PFSK-1 (cell line): ENCODE data around the gene ZBTB12.

Experiments
- FOXP2 ChIP-seq: optimal IDR thresholded peaks from 2 replicates; pipeline ENCODE3; 2011; ENCODE audit warnings: borderline replicate concordance, control low read depth, inconsistent platforms; ENCODE audit not compliant: insufficient read depth; ENCODE audit errors: extremely low read length, extremely low read depth
- POLR2AphosphoS5 ChIP-seq: IDR thresholded peaks from 2 replicates; pipeline ENCODE4 v1.6.1; 2012; ENCODE audit warnings: low read depth, mild to moderate bottlenecking, control low read depth, low read length, moderate library complexity
- SIN3A ChIP-seq: IDR thresholded peaks from 2 replicates; pipeline ENCODE4 v1.6.1; 2012; ENCODE audit warnings: mild to moderate bottlenecking, low read length, moderate library complexity, borderline replicate concordance; ENCODE audit not compliant: insufficient read depth
- TAF1 ChIP-seq: IDR thresholded peaks from 2 replicates; pipeline ENCODE4 v1.6.1; 2012; ENCODE audit warnings: low read length, control low read depth, borderline replicate concordance; ENCODE audit not compliant: insufficient read depth
- TF ChIP-seq, protein P1 (sequence below), 2 experiments: IDR thresholded peaks; 2 replicates each; pipeline versions ENCODE4 v1.6.1 to v1.8.0; 2011 to 2012; ENCODE audit warnings: low read depth in 2 of 2, low read length in 2 of 2, control low read depth in 1 of 2, inconsistent platforms in 1 of 2, mild to moderate bottlenecking in 1 of 2, moderate library complexity in 1 of 2; ENCODE audit not compliant: insufficient read depth in 1 of 2

ZBTB12 gene

DNA sequence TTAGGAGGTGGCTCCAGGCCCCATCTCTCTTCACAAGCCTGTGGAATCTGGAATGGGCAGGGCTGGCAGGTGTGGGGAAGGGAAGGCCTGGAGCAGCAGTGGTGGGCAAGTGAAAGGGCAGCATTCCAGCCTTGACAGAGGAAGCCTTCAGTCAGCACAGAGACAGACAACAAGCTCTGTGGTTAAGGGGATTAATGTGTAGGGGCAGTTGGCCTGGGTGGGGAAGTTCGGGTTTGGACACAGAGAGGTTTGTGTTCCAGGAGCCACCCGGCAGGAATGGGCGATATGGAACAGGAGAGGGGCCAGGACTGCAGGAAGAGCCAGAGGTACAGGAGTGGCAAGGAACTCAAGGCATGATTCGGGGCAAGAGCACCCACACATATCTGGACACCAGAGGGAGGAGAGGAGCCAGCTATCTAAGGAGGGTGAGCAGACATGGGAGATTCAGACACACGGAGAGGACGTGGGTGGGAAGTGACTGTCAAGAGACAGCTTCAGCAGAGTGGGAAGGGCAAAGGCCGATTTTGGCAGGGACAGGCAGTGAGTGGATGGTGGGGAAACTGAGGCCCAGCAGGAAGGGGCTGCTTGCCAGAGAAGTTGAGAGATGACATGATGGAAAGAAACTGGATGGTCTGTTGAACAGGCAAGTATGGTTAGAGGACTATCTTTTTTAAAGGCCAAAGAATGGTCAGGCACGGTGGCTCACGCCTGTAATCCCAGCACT lies 20.6 kb downstream of the ZBTB12 start:
- TF ChIP-seq SIN3A, result no peak
- TF ChIP-seq, protein P1, sequence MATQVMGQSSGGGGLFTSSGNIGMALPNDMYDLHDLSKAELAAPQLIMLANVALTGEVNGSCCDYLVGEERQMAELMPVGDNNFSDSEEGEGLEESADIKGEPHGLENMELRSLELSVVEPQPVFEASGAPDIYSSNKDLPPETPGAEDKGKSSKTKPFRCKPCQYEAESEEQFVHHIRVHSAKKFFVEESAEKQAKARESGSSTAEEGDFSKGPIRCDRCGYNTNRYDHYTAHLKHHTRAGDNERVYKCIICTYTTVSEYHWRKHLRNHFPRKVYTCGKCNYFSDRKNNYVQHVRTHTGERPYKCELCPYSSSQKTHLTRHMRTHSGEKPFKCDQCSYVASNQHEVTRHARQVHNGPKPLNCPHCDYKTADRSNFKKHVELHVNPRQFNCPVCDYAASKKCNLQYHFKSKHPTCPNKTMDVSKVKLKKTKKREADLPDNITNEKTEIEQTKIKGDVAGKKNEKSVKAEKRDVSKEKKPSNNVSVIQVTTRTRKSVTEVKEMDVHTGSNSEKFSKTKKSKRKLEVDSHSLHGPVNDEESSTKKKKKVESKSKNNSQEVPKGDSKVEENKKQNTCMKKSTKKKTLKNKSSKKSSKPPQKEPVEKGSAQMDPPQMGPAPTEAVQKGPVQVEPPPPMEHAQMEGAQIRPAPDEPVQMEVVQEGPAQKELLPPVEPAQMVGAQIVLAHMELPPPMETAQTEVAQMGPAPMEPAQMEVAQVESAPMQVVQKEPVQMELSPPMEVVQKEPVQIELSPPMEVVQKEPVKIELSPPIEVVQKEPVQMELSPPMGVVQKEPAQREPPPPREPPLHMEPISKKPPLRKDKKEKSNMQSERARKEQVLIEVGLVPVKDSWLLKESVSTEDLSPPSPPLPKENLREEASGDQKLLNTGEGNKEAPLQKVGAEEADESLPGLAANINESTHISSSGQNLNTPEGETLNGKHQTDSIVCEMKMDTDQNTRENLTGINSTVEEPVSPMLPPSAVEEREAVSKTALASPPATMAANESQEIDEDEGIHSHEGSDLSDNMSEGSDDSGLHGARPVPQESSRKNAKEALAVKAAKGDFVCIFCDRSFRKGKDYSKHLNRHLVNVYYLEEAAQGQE (IDR thresholded peaks at IDR 0.05; ENCODE audit: insufficient read depth in 1 of 2, low read depth in 2 of 2, low read length in 2 of 2), result no peak
- TF ChIP-seq POLR2AphosphoS5, result no peak
- no peak for TF ChIP-seq FOXP2
- TF ChIP-seq TAF1, result no peak

DNA sequence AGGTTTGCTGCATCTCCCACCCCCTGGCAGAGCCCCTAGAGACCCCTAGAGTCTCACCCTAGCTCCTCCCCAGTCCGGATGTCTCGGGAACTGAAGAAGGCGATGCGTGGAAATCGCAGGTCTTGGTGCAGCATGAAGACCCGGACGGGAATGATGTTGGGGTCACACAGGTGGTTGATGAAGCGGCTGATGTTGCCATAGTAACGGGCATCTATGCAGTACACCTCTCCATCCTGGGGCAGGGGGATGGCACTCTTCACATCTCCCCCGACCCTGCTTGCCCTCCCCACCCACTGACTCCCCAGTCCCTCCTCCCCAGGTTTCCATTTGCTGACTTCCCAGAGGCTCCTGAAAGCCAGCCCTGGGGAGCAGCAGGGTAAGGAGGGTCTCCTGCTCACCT lies 21.3 kb downstream of the ZBTB12 start:
- TF ChIP-seq POLR2AphosphoS5 (no peak), TAF1 (no peak), SIN3A (no peak), FOXP2 (no peak)
- TF ChIP-seq, protein P1 (IDR thresholded peaks at IDR 0.05; ENCODE audit: insufficient read depth in 1 of 2, low read depth in 2 of 2, low read length in 2 of 2), result no peak

DNA sequence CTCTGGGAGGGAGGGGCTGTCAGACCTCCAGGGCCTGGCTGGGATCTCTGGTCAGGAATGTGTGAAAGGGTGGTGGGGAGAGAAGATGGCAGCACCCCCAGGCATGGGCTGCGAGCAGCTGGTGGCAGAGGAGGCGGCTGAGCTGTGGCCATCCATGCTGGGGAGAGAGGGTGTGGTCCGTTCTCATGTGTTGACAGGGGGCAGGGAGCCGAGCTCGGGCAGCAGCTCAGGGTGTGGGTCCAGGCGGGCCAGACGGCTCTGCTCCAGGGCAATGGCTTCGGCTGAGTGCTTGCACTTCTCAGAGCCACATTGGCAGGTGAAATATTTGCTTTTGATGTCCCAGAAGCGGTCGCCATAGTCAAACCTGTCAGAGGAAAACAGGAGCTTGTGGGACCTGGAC lies 22.0 kb downstream of the ZBTB12 start:
- no peak for TF ChIP-seq FOXP2
- TF ChIP-seq, protein P1 (IDR thresholded peaks at IDR 0.05; ENCODE audit: insufficient read depth in 1 of 2, low read depth in 2 of 2, low read length in 2 of 2), result no peak

DNA sequence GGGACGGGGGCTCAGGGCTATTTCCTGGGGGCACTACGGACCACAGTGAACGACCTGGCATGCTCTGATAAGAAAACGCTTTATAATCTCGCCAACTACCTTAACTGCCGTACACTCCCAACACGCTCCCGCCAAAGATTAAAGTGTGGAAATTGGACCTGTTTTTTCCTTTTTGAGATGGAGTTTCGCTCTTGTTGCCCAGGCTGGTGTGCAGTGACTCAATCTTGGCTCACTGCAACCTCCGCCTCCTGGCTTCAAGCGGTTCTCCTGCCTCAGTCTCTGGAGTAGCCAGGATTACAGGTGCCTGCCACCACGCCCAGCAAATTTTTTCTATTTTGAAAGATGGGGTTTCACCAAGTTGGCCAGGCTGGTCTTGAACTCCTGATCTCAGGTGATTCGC lies 22.7 kb downstream of the ZBTB12 start:
- TF ChIP-seq SIN3A, result no peak
- no peak for TF ChIP-seq TAF1
- no peak; the same call in 1 of the 2 replicates for TF ChIP-seq POLR2AphosphoS5
- TF ChIP-seq FOXP2, result no peak
- TF ChIP-seq, protein P1 (IDR thresholded peaks at IDR 0.05; ENCODE audit: insufficient read depth in 1 of 2, low read depth in 2 of 2, low read length in 2 of 2), result no peak

DNA sequence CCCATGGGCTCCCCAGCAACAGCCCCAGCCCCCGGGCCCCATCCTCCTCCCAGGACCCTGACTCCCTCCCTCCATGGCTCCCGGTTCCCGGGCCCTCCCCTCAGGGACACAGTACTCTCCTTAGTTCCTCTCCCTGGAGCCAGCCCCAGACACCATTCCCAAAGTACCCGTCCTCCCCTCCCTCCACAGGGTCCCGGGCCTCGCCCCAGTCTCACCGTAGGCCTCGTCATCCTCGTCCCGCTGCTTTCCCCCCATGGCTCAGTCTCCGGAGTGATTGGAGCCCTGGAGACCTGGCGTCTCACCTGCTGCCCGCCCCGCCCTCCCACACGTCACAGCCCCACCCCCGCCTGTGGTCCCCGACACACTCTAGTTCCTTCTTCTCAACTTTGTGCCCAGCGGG lies 23.2 kb downstream of the ZBTB12 start, which contains the start of gene SLC44A4:
SLC44A4 (minus strand) TSS at position 272 of the 400 bp plus-strand sequence; CDS start at position 255, 17 bp downstream.
- TF ChIP-seq SIN3A (no peak), POLR2AphosphoS5 (no peak), FOXP2 (no peak), TAF1 (no peak)
- TF ChIP-seq, protein P1 (IDR thresholded peaks at IDR 0.05; ENCODE audit: insufficient read depth in 1 of 2, low read depth in 2 of 2, low read length in 2 of 2), result no peak
